H7 (cell line): ENCODE measurements around the gene PCDHGA5. TPM values are rescaled to one million over a fixed set of nuclear protein-coding genes. Genes with fewer than 3 reads are reported as not detected.
"Not testable (repeated sequence)": the region's sequence is repeated elsewhere in the genome, so short reads cannot be mapped to it uniquely, and the experiment has no call there.

Experiments used
- DNase-seq: peaks from one replicate; pipeline ENCODE4 v3.0.0; 2012
- H3K27me3 ChIP-seq: 2 replicates; pipeline ENCODE4 v1.6.0; 2011; ENCODE audit warnings: mild to moderate bottlenecking, low read length; ENCODE audit not compliant: control insufficient read depth, insufficient read depth
- H3K36me3 ChIP-seq: replicated peaks from 2 replicates; pipeline ENCODE4 v1.5.1; 2011; ENCODE audit warnings: low read length; ENCODE audit not compliant: control insufficient read depth, insufficient read depth
- H3K4me3 ChIP-seq: 2 replicates; pipeline ENCODE4 v1.5.1; 2011; ENCODE audit warnings: low read depth, mild to moderate bottlenecking, control low read depth, low read length, moderate library complexity; ENCODE audit not compliant: insufficient read depth
- total RNA-seq: library from RNA; depleted of rRNA; stranded (reverse); fragments of >200 nt; shearing (Covaris generic); gene quantifications from 2 replicates; pipeline ENCODE4 v1.2.3, GENCODE V29; 2014; rRNA removed

PCDHGA5 gene
- total RNA-seq = not detected in 2 replicates

- Histone ChIP-seq H3K36me3 (no peaks in the 10 kb centered on the region), H3K27me3 (no peaks in the 10 kb centered on the region), H3K4me3 (no peak within 1 kb of the TSS)
- DNase-seq = peak; percentile 22
Measured at GRCh38 chr5:141363952-141364660, at the start of gene PCDHGA5. PCDHGA5 (plus strand) TSS chr5:141364162; CDS start chr5:141364331, 169 bp downstream.

- peaks cover 13% of the 10 kb centered on the region for H3K36me3 ChIP-seq
- H3K27me3 ChIP-seq = not testable (repeated sequence)
Measured at GRCh38 chr5:141316963-141317362, 47.0 kb upstream of the PCDHGA5 start.

DNA sequence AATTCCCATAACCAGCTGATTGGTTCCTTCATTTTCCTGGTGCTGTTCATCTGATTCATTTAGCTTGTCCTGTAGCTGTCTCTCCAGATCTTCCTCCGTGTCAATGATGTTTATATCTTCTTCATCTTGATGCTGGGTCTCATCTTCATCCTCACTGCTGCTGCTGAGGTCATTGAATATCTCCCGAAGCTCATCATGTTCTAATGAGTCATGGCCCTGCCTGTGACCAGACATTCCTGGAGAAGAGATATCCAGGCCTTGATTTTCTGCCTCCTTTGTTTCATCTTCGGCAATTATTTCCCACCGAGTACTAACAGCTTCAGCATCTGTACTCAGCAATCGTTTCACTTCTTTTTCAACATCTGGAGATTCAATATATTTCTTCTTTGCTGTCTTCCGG, 44.8 kb upstream of the PCDHGA5 start:
- no peak overlapping the region for H3K4me3 ChIP-seq
- DNase-seq = no peak
- no peaks in the 10 kb centered on the region for H3K27me3 ChIP-seq
- peaks cover 13% of the 10 kb centered on the region for H3K36me3 ChIP-seq

More at GRCh38 chr5:141316963-141317362, 47.0 kb upstream of the PCDHGA5 start:
- not testable (repeated sequence) for DNase-seq, H3K4me3 ChIP-seq

- Histone ChIP-seq H3K27me3 (no peaks in the 10 kb centered on the region), H3K36me3 (peaks cover 13% of the 10 kb centered on the region), H3K4me3 (peak overlapping the region; percentile 95)
- no peak for DNase-seq
Measured at GRCh38 chr5:141319699-141320098, 44.3 kb upstream of the PCDHGA5 start.

DNA sequence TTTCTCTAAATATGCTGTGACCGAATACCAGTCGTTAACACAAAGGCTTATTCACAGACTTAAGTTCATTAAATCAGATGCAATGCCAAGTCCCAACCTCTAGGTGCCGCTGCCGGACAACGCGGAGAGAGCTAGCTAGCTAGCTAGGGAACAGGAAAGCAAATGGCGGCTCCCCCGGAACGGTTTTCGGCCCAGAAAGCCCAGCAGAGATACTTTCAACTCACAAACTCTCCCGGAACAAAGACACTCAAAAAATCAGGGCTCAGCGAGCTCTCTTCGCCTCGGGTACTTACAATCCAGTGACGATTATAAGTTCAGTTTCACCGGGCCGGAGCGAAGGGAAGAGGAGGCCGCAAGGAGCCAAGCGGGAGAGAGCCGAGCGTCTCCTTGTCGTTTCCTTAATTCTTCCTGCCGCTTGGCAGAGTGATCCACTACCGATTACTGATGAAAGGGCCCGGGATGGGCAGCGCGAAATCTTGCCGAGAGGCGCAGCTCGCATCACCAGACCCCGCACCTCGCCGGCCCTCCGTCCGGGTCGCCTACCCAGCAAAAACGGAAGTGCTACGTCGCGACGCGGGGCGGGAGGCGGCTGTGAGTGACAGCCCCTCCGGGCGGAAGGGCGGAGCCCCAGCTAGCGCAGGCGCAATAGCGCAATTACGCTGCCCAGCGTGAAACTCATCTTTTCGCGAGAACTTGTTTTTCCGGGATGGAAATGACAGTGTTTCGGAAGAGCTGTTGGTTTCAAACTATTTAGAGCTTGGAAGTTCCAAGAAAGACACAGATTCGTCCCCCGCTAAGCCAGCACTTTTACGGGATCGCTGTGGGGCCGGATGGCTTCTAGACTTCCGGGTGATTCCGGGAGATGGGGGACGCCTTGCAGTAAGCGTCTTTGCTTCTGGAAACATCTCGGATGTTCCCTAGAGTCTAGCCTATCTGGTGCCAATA, 43.5 kb upstream of the PCDHGA5 start, which contains the start of gene TAF7:
Gene TAF7, minus strand, starts transcription at position 560 of the 945 bp plus-strand sequence. CDS start 740 bp downstream, outside the sequence.
- H3K27me3 ChIP-seq = no peaks in the 10 kb centered on the region
- H3K36me3 ChIP-seq = peaks cover 13% of the 10 kb centered on the region
- peak within 1 kb of the TSS; percentile 95 for H3K4me3 ChIP-seq
- peak; percentile 96 for DNase-seq

- Histone ChIP-seq H3K27me3 (no peaks in the 10 kb centered on the region), H3K36me3 (peaks cover 13% of the 10 kb centered on the region), H3K4me3 (no peak overlapping the region)
- DNase-seq = no peak
Measured at GRCh38 chr5:141322261-141322660, 41.7 kb upstream of the PCDHGA5 start.

GRCh38 chr5:141326088-141326854, 37.7 kb upstream of the PCDHGA5 start:
- DNase-seq = peak; percentile 68
- no peaks in the 10 kb centered on the region for H3K27me3 ChIP-seq
- no peaks in the 10 kb centered on the region for H3K36me3 ChIP-seq
- H3K4me3 ChIP-seq = peak overlapping the region; percentile 23; the same call in 1 of the 2 replicates

- H3K36me3 ChIP-seq = no peaks in the 10 kb centered on the region
- no peak for DNase-seq
- H3K4me3 ChIP-seq = no peak overlapping the region
- no peaks in the 10 kb centered on the region for H3K27me3 ChIP-seq
Measured at GRCh38 chr5:141328231-141328630, 35.7 kb upstream of the PCDHGA5 start.

- DNase-seq = no peak
- H3K36me3 ChIP-seq = no peaks in the 10 kb centered on the region
- no peak within 1 kb of the TSS for H3K4me3 ChIP-seq
- H3K27me3 ChIP-seq = no peaks in the 10 kb centered on the region
Measured at GRCh38 chr5:141330299-141331080, 33.5 kb upstream of the PCDHGA5 start, which contains the start of gene PCDHGA1. PCDHGA1 (plus strand) TSS chr5:141330514.

DNA sequence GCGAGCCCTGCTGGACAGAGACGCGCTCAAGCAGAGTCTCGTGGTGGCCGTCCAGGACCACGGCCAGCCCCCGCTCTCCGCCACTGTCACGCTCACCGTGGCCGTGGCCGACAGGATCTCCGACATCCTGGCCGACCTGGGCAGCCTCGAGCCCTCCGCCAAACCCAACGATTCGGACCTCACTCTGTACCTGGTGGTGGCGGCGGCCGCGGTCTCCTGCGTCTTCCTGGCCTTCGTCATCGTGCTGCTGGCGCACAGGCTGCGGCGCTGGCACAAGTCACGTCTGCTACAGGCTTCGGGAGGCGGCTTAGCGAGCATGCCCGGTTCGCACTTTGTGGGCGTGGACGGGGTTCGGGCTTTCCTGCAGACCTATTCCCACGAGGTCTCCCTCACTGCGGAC, 31.4 kb upstream of the PCDHGA5 start:
- not testable (repeated sequence) for H3K4me3 ChIP-seq, DNase-seq, H3K27me3 ChIP-seq, H3K36me3 ChIP-seq

DNA sequence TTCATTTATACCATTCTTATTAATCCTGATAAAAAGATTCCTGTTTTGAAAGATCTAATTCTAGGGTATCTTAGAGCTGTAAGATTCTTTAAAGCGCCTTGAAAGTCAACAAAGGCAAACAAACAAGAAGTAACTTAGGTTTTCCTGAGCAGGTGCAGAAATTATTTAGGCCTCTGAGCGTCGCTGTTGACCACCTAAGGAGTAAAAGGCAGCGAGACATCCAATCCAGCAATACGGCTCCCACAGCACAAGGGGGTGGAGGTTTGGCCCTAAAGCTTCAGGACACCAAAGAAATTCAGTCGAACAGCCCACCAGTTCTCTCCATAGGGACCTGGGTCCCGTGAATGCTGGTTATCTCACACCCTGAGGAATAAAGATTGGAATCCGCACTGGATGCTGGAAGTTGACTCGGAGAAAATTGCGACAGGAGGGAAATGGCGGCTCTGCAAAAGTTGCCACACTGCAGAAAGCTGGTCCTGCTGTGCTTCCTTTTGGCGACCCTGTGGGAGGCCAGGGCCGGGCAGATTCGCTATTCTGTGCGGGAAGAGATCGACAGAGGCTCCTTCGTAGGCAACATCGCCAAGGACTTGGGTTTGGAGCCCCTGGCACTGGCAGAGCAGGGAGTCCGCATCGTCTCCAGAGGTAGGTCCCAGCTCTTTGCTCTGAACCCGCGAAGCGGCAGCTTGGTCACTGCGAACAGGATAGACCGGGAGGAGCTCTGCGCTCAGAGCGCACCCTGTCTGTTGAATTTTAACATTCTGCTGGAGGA, 25.2 kb upstream of the PCDHGA5 start, which contains the start of gene PCDHGA2:
Gene PCDHGA2, plus strand, starts transcription at position 223 of the 769 bp plus-strand sequence.
- no peak within 1 kb of the TSS for H3K4me3 ChIP-seq
- DNase-seq = peak; percentile 61

DNA sequence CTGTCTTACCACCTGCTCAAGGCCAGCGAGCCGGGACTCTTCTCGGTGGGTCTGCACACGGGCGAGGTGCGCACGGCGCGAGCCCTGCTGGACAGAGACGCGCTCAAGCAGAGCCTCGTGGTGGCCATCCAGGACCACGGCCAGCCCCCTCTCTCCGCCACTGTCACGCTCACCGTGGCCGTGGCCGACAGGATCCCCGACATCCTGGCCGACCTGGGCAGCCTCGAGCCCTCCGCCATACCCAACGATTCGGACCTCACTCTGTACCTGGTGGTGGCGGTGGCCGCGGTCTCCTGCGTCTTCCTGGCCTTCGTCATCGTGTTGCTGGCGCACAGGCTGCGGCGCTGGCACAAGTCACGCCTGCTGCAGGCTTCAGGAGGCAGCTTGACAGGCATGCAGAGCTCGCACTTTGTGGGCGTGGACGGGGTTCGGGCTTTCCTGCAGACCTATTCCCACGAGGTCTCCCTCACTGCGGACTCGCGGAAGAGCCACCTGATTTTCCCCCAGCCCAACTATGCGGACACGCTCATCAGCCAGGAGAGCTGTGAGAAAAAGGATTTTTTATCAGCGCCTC, 23.1 kb upstream of the PCDHGA5 start:
- H3K4me3 ChIP-seq, H3K27me3 ChIP-seq, DNase-seq, H3K36me3 ChIP-seq: not testable (repeated sequence)

More for the DNA sequence above, 25.2 kb upstream of the PCDHGA5 start, which contains the start of gene PCDHGA2:
- Histone ChIP-seq H3K36me3 (no peaks in the 10 kb centered on the region), H3K27me3 (no peaks in the 10 kb centered on the region)
